ENCODE results near the gene NOCT. TPM values are rescaled to one million over a fixed set of nuclear protein-coding genes. Genes with fewer than 3 reads are reported as not detected.
A peak's percentile ranks its signal among the peaks of the same experiment; 100 is the strongest.

Gene NOCT
- total RNA-seq, 1 experiment from 2014 or later = 43.4 TPM

DNA sequence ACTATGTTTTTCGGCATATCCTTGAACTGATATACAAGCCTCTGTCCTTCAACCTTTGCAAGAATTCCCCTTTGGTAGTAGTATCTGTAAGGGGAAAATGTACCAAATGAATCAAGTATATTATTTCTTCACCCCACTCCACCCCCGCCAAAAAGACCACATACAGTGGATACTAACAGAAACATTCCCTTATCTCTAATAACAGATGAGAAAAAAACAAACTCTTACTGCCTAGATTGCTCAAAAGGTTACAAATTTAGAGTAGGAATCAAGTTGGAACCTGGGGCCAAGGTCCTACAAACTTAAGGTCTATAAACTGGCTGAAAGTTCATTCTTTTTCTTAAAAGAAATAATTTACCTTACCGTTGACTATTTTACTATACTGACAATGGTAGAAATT is 45.0 kb downstream of the NOCT start:
- H3K27ac Mint-ChIP-seq = peak overlapping the region; percentile 42; the same call in 1 of the 2 replicates
- H3K4me1 Mint-ChIP-seq = no peaks in the 10 kb centered on the region
- POLR2A ChIA-PET = no interaction called here
- TF ChIP-seq TP53 (CRISPR knock-in tag; IDR thresholded peaks at IDR 0.05) (no peak), CTCF (IDR thresholded peaks at IDR 0.05) (no peak), ZNF317 (CRISPR knock-in tag; IDR thresholded peaks at IDR 0.05; ENCODE audit: borderline replicate concordance, low read depth) (no peak)
- TF ChIP-seq, protein P1, sequence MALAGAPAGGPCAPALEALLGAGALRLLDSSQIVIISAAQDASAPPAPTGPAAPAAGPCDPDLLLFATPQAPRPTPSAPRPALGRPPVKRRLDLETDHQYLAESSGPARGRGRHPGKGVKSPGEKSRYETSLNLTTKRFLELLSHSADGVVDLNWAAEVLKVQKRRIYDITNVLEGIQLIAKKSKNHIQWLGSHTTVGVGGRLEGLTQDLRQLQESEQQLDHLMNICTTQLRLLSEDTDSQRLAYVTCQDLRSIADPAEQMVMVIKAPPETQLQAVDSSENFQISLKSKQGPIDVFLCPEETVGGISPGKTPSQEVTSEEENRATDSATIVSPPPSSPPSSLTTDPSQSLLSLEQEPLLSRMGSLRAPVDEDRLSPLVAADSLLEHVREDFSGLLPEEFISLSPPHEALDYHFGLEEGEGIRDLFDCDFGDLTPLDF (CRISPR knock-in tag; IDR thresholded peaks at IDR 0.05) = no peak
- ATAC-seq (no peak), DNase-seq (ENCODE audit: low spot score) (no peak)
- CTCF ChIA-PET = interaction anchor here (1.3 kb wide), 1 partner anchor 30 kb away, joined by 5 read pairs; no protein-coding TSS in a partner anchor
- H3K4me3 Mint-ChIP-seq = no peak overlapping the region
- peaks cover 73% of the 10 kb centered on the region for H3K36me3 Mint-ChIP-seq
- H3K9me3 Mint-ChIP-seq = no peaks in the 10 kb centered on the region
- H3K27me3 Mint-ChIP-seq (ENCODE audit: low read depth) = no peaks in the 10 kb centered on the region

DNA sequence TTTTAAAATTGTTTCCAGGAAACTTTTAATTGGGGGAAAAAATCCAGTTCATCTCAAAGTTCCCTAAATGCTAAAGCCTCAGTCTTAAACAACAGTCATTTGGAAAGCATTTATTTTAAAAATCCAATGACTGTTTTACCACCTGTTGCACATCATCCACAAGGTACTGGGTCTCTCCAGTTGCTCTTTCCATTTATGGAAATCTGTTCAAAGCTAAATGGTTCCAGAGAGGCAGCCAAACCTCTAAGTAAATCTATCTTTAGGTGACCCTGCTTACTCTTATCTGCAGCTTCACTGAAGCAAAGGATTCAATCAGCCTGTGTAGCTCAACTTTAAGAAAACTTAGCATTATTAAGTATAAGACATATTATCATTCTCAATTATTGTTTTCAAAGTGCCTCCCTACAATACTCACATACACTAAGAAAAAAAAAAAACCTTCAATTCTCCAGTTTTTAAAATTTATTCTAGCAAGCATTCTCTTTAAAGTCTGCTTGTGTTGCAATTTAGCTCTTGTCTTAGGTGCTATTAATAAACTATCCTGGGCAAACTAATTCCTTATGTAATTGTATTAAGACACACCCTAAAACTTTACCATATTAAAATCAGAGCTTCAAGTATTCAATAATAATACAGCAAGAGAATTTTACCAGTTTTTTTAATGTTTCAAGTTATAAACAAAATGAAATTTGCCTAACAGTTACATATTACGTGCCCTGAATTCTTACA is 60.6 kb downstream of the NOCT start:
- ChIA-PET CTCF (interaction anchor here (1.1 to 1.6 kb wide), 2 partner anchors 46 kb away, joined by 4 to 5 read pairs; no protein-coding TSS in a partner anchor), POLR2A (no interaction called here)
- H3K36me3 Mint-ChIP-seq = peaks cover 15% of the 10 kb centered on the region
- no peak overlapping the region for H3K4me3 Mint-ChIP-seq
- no peaks in the 10 kb centered on the region for H3K27me3 Mint-ChIP-seq (ENCODE audit: low read depth)
- H3K27ac Mint-ChIP-seq = no peak overlapping the region
- ATAC-seq (no peak), DNase-seq (ENCODE audit: low spot score) (no peak)
- TF ChIP-seq ZNF425 (CRISPR knock-in tag; conservative IDR thresholded peaks at IDR 0.05) (no peak), ZNF671 (CRISPR knock-in tag; IDR thresholded peaks at IDR 0.05) (no peak), TEAD1 (CRISPR knock-in tag; IDR thresholded peaks at IDR 0.05) (no peak), NR3C1 (CRISPR knock-in tag; conservative IDR thresholded peaks at IDR 0.05; ENCODE audit: low read depth) (no peak), NFYB (CRISPR knock-in tag; conservative IDR thresholded peaks at IDR 0.05; ENCODE audit: low read depth) (no peak), ZNF512 (CRISPR knock-in tag; IDR thresholded peaks at IDR 0.05; ENCODE audit: borderline replicate concordance) (no peak)
- H3K9me3 Mint-ChIP-seq = no peaks in the 10 kb centered on the region
- H3K4me1 Mint-ChIP-seq = peaks cover 4% of the 10 kb centered on the region; the same call in 1 of the 2 replicates

- no peaks in the 10 kb centered on the region for H3K9me3 Mint-ChIP-seq
- TF ChIP-seq NFYB (CRISPR knock-in tag; conservative IDR thresholded peaks at IDR 0.05; ENCODE audit: low read depth) = no peak
- ATAC-seq (no peak), DNase-seq (ENCODE audit: low spot score) (no peak)
- H3K4me3 Mint-ChIP-seq = no peak overlapping the region
- 0 out of 2 replicates have a peak, but pooled peaks cover 3% of the 10 kb centered on the region for H3K36me3 Mint-ChIP-seq
- H3K4me1 Mint-ChIP-seq = peaks cover 18% of the 10 kb centered on the region
- CTCF ChIA-PET = interaction anchor here (1.1 to 2.7 kb wide), 3 partner anchors 47 to 223 kb away, joined by 3 to 13 read pairs (median 4); partner anchors contain the start of gene NAA15
- POLR2A ChIA-PET = no interaction called here
- H3K27me3 Mint-ChIP-seq (ENCODE audit: low read depth) = no peaks in the 10 kb centered on the region
- no peak overlapping the region for H3K27ac Mint-ChIP-seq
Measured at GRCh38 chr4:139077567-139078355, 62.2 kb downstream of the NOCT start.
